ENCODE measurements around the gene HELZ. TPM values are rescaled to one million over a fixed set of nuclear protein-coding genes. Genes with fewer than 3 reads are reported as not detected.
A peak's percentile ranks its signal among the peaks of the same experiment; 100 is the strongest.

HELZ gene
- polyA plus RNA-seq, 1 of the 3 experiments (the other 2 are of a cell fraction) = 4.3 TPM

GRCh38 chr17:67245073-67245693 lies at the start of gene HELZ (continued):
- TF ChIP-seq EZH2phosphoT487 (IDR thresholded peaks at IDR 0.05; ENCODE audit: borderline replicate concordance, low read depth) (no peak), JUND (IDR thresholded peaks at IDR 0.05) (no peak), RXRA (IDR thresholded peaks at IDR 0.05; ENCODE audit: borderline replicate concordance, low read depth) (no peak; the same call in 1 of the 2 replicates), GATA2 (CRISPR knock-in tag; IDR thresholded peaks at IDR 0.05) (no peak), TEAD4 (IDR thresholded peaks at IDR 0.05; ENCODE audit: borderline replicate concordance, insufficient read depth) (0 out of 2 replicates have a peak, but pooled peaks have one; percentile 15), USF1 (IDR thresholded peaks at IDR 0.05; ENCODE audit: borderline replicate concordance, low read depth) (no peak), NFIC (IDR thresholded peaks at IDR 0.05; ENCODE audit: borderline replicate concordance) (no peak), POLR2AphosphoS5 (IDR thresholded peaks at IDR 0.05; ENCODE audit: low read depth, low read length) (peak; percentile 56; the same call in 1 of the 2 replicates), GABPA (IDR thresholded peaks at IDR 0.05; ENCODE audit: low read depth) (no peak), NRF1 (IDR thresholded peaks at IDR 0.05; ENCODE audit: low read depth, low read length) (peak; percentile 13; the same call in 1 of the 2 replicates)
- TF ChIP-seq, protein P1, sequence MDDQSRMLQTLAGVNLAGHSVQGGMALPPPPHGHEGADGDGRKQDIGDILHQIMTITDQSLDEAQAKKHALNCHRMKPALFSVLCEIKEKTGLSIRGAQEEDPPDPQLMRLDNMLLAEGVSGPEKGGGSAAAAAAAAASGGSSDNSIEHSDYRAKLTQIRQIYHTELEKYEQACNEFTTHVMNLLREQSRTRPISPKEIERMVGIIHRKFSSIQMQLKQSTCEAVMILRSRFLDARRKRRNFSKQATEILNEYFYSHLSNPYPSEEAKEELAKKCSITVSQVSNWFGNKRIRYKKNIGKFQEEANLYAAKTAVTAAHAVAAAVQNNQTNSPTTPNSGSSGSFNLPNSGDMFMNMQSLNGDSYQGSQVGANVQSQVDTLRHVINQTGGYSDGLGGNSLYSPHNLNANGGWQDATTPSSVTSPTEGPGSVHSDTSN (IDR thresholded peaks at IDR 0.05) = peak; percentile 64

- WGBS (ENCODE audit: low lambda C conversion rate) = 72% methylated on average over 32 of the region's 32 CpGs
- Histone ChIP-seq H2AFZ (ENCODE audit: low read depth) (no peak overlapping the region), H4K20me1 (ENCODE audit: insufficient read depth) (no peaks in the 10 kb centered on the region), H3K4me3 (ENCODE audit: low read depth in 2 of 2, low read length in 1 of 2) (no peak overlapping the region), H3K27me3 (ENCODE audit: insufficient read depth) (no peaks in the 10 kb centered on the region), H3K9me3 (no peaks in the 10 kb centered on the region), H3K79me2 (ENCODE audit: insufficient read depth) (no peaks in the 10 kb centered on the region), H3K9ac (no peak overlapping the region), H3K4me2 (no peak overlapping the region), H3F3A (replicated peaks; ENCODE audit: insufficient read depth) (no peaks in the 10 kb centered on the region), H3K9me2 (no peaks in the 10 kb centered on the region), H3K27ac (ENCODE audit: low read depth in 2 of 2, low read length in 1 of 2) (no peak overlapping the region), H3K36me3 (replicated peaks in 1 of 2; ENCODE audit: control insufficient read depth in 1 of 2, insufficient read depth in 2 of 2, low read length in 1 of 2) (no peaks in the 10 kb centered on the region), H3K4me1 (ENCODE audit: control insufficient read depth in 1 of 2, insufficient read depth in 2 of 2, low read depth in 1 of 2, low read length in 1 of 2) (no peaks in the 10 kb centered on the region)
- ChIA-PET CTCF (interaction anchor here (0.7 to 1.5 kb wide), 6 partner anchors 8 to 1093 kb away, joined by 3 to 4 read pairs (median 4); no protein-coding TSS in a partner anchor), POLR2A (no interaction called here)
- peak; percentile 62 for DNase-seq
- no peak for TF ChIP-seq MEF2A (IDR thresholded peaks at IDR 0.05; ENCODE audit: borderline replicate concordance, low read depth)
- no peak for TF ChIP-seq JUND (IDR thresholded peaks at IDR 0.05)
- no peak for TF ChIP-seq NRF1 (IDR thresholded peaks at IDR 0.05; ENCODE audit: low read depth, low read length)
- no peak for TF ChIP-seq NFIC (IDR thresholded peaks at IDR 0.05; ENCODE audit: borderline replicate concordance)
- TF ChIP-seq CHD2 (IDR thresholded peaks at IDR 0.05; ENCODE audit: low read length, partially characterized antibody) = no peak
- peak; percentile 62 for TF ChIP-seq RAD21 (IDR thresholded peaks at IDR 0.05; ENCODE audit: low read length)
- peak; percentile 77 for TF ChIP-seq CTCF (IDR thresholded peaks at IDR 0.05)
- no peak for TF ChIP-seq RFX5 (IDR thresholded peaks at IDR 0.05; ENCODE audit: low read length)
- no peak for TF ChIP-seq FOSL2 (IDR thresholded peaks at IDR 0.05; ENCODE audit: borderline replicate concordance, low read depth)
- TF ChIP-seq SMC3 (IDR thresholded peaks at IDR 0.05; ENCODE audit: low read depth, low read length) = peak; percentile 51
- TF ChIP-seq MXI1 (IDR thresholded peaks at IDR 0.05; ENCODE audit: low read depth, low read length) = no peak
- no peak for TF ChIP-seq RCOR1 (IDR thresholded peaks at IDR 0.05; ENCODE audit: low read length)
- TF ChIP-seq FOXM1 (IDR thresholded peaks at IDR 0.05; ENCODE audit: low read depth) = no peak
Measured at GRCh38 chr17:67293251-67294203, 48.5 kb upstream of the HELZ start.
